GM19463 (cell line): ENCODE data around the gene STK17A.

ENCODE experiments used
- ATAC-seq: cut with Tn5 transposase; IDR thresholded peaks from one replicate; pipeline ENCODE4 v1.9.1; 2021; ENCODE audit warnings: mild to moderate bottlenecking, moderate library complexity; ENCODE audit not compliant: unreplicated experiment

Gene STK17A

GRCh38 chr7:43630482-43630881, 47.6 kb downstream of the STK17A start:
- ATAC-seq = no peak

DNA sequence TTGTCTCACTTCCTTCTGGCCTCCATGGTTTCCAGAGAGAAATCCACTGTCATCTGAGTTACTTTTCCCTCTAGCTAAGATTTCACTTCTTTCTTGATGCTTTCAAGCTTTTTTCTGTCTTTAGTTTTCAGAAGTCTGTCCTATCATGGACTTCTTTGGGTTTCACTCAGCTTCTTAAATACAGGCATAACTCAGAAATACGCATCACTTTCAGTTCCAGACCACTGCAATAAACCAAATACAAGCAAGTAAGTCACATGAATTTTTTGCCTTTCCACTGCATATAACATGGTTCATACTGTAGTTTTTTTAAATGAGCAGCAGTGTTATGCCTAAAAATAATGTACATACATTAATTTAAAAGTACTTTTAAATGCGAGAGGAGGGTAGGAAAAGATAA, 48.7 kb downstream of the STK17A start:
- no peak for ATAC-seq

DNA sequence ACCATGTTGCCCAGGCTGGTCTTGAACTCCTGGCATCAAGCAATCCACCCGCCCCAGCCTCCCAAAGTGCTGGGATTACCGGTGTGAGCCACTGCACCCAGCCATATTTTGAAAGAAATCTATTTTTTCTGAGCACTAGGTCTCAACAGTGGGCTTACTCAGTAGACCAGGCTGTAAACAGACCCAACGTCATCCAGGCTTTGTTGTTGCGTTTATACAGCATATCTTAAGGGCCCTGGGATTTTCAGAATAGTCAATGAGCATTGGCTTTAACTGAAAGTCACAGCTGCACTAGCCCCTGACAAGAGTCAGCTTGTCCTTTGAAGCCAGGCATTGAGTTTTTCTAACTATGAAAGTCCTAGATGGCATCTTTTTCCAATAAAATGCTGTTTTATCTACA, 49.8 kb downstream of the STK17A start:
- ATAC-seq = no peak

DNA sequence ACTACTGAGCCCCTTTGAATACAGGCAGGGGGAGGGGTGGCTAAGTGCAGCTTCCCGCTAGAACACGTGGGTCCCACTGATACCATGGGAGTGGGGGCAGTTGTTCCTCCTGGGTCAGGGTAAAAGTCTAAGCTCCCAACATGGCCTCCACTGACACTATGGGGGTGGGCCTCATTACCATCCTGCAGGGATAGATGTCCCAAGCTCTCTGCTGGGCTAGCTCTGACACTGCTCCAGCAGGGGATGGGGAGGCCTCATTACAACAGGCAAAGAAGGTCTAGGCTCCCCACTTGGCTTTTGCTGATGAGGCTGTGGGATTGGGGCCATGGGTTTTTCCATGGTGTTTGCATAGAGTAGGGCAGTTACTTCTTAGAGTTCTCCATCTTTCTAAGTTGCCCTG, 51.5 kb downstream of the STK17A start:
- ATAC-seq = no peak

- no peak for ATAC-seq
Observed at GRCh38 chr7:43636093-43636492, 53.2 kb downstream of the STK17A start.

DNA sequence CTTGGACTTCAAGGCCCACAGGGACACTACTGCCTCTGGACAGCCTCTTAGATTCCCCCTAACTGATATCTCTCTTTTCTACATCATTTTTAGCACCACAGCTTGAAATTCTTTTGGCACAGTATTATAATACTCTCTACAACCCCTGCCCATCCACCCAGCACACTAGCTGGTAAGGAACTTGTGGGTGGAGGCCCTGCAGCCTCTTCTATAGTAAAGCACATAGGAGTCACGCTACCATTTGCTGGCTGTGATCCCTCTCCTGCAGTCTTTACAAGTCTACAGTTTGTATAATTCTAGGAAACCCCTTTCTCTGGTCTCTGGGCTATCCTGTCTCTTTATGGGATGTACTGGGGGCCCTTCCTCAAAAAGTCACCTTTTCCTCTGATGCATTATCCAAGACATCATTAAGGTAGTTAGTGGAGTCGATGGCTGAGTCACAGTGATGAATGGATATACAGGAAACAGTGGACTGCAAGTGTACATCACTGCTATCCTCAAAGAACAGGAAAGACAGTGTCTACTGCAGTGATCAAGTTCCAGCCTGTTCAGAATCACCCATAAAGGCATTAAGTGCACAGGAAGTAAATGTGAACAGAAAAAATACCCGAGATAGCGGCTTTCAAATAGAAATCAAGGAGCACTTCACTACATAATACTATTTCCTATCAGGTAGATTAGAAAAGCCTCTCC, 54.4 kb downstream of the STK17A start:
- no peak for ATAC-seq

- no peak for ATAC-seq
Observed at GRCh38 chr7:43639858-43640491, 57.1 kb downstream of the STK17A start.

- no peak for ATAC-seq
Observed at GRCh38 chr7:43640679-43641078, 57.8 kb downstream of the STK17A start.

DNA sequence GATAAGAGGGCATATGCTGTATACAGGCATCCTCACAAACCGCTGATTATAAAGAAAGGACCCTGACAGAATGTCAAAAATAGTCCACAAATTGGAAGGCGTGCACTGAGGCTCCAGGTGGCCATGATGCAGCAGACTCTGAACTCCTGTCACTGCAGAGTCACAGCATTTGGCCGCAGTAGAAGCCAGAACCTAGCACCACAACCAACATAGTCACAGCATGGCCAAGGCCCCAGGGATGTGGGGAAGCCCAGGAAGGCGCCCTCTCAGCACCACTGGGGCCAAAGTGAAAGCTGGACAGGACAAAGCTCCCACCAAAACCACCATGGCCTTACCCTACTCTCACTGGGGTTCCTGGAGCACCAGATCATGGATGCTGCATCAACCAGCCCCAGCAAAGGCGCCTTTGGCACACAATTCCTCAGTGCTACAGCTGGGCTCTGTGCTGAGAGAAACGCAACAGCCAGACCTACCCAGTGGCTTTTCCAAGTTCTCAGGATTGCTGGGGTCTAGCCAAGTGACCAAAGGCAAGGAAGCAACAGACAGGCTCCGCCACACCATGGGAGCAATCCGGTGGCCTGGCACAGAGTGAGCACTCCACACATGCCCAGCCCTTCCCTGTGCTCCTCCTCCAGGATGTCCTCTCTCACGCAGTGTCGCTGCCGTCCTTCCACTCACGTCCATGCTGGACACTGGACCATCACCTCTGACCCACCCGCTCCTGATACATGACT, 60.2 kb downstream of the STK17A start:
- no peak for ATAC-seq

GRCh38 chr7:43643846-43644245, 60.9 kb downstream of the STK17A start:
- no peak for ATAC-seq

- ATAC-seq = no peak
Observed at GRCh38 chr7:43645699-43646226, 62.9 kb downstream of the STK17A start.

- no peak for ATAC-seq
Observed at GRCh38 chr7:43646603-43647338, 63.9 kb downstream of the STK17A start.

DNA sequence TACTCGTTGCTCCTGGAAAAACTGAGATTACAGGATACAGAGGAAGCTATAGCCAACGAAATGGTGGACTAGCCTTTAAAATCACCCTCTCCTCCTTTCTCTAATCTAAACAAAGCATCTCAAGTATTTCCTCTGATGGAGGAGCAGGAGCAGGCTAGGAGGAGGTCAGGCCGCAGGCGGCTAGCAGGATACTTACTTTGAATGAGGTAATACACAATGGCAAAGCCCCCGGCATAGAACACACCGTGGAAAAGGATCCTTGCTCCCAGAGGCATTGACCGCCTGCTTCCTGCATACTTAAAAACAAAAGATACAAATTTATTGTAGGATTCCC, 64.4 kb downstream of the STK17A start:
- no peak for ATAC-seq

DNA sequence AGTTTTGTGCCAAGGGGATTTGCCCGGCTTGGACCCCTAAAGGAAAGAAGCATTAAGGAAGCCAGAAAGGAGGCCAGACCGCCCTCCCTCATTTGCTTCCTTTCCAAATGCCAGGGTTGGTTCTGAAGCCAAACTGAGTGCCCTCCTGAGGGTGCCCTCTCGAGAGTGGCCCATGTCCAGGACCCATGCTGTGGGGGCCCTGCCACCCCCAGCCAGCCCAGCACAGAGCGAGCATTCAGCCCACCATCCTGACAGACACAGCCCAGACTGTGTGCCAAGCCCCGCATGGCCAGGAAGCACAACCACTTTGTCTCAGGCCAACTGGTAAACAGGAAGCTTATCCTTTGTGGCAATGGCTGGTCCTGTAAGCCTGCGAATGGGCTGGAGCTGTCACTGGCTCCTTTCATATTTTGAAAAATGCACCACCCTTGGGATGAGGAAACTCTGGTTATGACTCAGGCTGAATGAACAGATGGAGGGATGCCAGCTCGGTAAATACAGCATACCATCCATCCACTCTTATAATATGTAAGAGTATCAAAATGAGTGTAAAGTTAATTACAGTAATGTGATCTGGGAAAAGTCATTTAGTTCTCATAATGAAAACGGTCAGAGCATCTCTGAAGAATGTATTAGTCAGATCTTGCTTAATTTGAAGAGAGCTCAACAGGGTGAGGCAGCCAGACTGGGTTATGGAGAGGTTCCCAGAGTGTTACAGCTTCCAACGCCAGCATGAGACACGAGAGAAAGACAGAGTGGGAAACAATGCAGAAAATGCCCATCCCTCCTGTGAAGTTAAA, 65.0 kb downstream of the STK17A start:
- ATAC-seq = peak; percentile 21

GRCh38 chr7:43648473-43649406, 65.8 kb downstream of the STK17A start:
- peak; percentile 57 for ATAC-seq

- peak; percentile 51 for ATAC-seq
Observed at GRCh38 chr7:43649755-43650274, 66.9 kb downstream of the STK17A start.

DNA sequence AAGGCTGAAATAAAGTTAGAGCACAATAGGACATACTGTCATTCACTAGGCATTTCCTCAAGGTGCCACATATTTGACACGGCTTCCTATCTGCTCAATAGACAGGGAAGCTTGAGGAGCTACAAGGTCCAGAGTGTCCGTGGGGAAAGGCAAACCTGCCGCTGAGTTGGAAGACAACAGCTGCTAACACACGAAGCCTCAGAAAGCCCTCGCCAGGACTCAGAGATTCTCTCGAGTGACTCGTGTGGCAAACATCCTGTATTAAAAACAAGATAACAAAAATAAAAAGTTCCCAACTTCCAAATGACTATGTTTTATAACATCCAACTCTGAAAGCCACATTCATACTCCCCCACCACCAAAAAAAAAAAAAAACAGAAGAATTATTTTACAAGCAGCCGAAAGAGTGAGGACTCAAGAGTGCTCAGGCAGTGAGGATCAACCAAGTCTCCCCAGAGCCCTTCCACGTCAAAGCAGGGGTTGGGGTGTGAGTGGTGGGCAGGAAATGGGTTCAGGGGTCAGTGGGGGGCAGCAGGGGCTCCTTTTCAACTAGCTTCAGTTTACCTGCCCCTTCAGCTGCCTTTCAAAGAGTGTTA, 67.6 kb downstream of the STK17A start:
- no peak for ATAC-seq

- no peak for ATAC-seq
Observed at GRCh38 chr7:43652364-43652763, 69.5 kb downstream of the STK17A start.

- no peak for ATAC-seq
Observed at GRCh38 chr7:43653466-43653865, 70.6 kb downstream of the STK17A start.
